IPS DF 4.7 (cell line): ENCODE results near the gene HOXA7.

Experiments
- DNase-seq: peaks from one replicate; pipeline ENCODE4 v3.0.0-alpha.2; 2013; ENCODE audit warnings: low spot score; ENCODE audit errors: extremely low read depth

Gene HOXA7

GRCh38 chr7:27148031-27148755 is 8.3 kb downstream of the HOXA7 start:
- no peak for DNase-seq

- DNase-seq: no peak
Observed at GRCh38 chr7:27147199-27148030, 9.1 kb downstream of the HOXA7 start, which contains the start of gene HOXA6. TSS of gene HOXA6 (minus strand) at chr7:27147774. CDS start at chr7:27147749, 25 bp downstream.

GRCh38 chr7:27146491-27147198 is 9.8 kb downstream of the HOXA7 start:
- DNase-seq: no peak

GRCh38 chr7:27145914-27146412 is 10.5 kb downstream of the HOXA7 start:
- no peak for DNase-seq

- DNase-seq: no peak
Observed at GRCh38 chr7:27145165-27145913, 11.1 kb downstream of the HOXA7 start.

GRCh38 chr7:27144781-27145164 is 11.7 kb downstream of the HOXA7 start:
- no peak for DNase-seq

GRCh38 chr7:27143950-27144780 is 12.3 kb downstream of the HOXA7 start:
- DNase-seq: no peak

GRCh38 chr7:27143023-27143949 is 13.2 kb downstream of the HOXA7 start, which contains the start of gene HOXA5:
TSS of gene HOXA5 (minus strand) at chr7:27143681. CDS start at chr7:27143607, 74 bp downstream.
- DNase-seq: no peak

GRCh38 chr7:27142580-27143022 is 13.9 kb downstream of the HOXA7 start:
- no peak for DNase-seq

GRCh38 chr7:27141923-27142579 is 14.4 kb downstream of the HOXA7 start:
- DNase-seq: no peak

- no peak for DNase-seq
Observed at GRCh38 chr7:27141137-27141922, 15.1 kb downstream of the HOXA7 start.

GRCh38 chr7:27140126-27140857 is 16.2 kb downstream of the HOXA7 start:
- no peak for DNase-seq

- DNase-seq: no peak
Observed at GRCh38 chr7:27139334-27140125, 16.9 kb downstream of the HOXA7 start.

- no peak for DNase-seq
Observed at GRCh38 chr7:27138985-27139333, 17.5 kb downstream of the HOXA7 start.

GRCh38 chr7:27138472-27138871 is 18.0 kb downstream of the HOXA7 start:
- no peak for DNase-seq

- DNase-seq: no peak
Observed at GRCh38 chr7:27137640-27138315, 18.7 kb downstream of the HOXA7 start.
